Peyer's patch (tissue), 4 donors: ENCODE measurements around the gene FNDC3B. TPM values are rescaled to one million over a fixed set of nuclear protein-coding genes. Genes with fewer than 3 reads are reported as not detected.

Source experiments
- DNase-seq, 3 donors: peaks; one replicate each; pipeline ENCODE4 v3.0.0-alpha.2; 2017 to 2019
- H3K27ac ChIP-seq, 4 donors: fragments of 200-600 bp; sonication (generic); one replicate each; pipeline ENCODE4 v1.5.1; 2016 to 2019
- H3K27me3 ChIP-seq, 2 donors: fragments of 200-600 bp; sonication (generic); one replicate each; pipeline ENCODE4 v1.5.1; 2019
- H3K36me3 ChIP-seq, 3 donors: fragments of 200-600 bp; sonication (generic); one replicate each; pipeline ENCODE4 v1.5.1; 2016 to 2019
- H3K4me1 ChIP-seq, 4 donors: fragments of 200-600 bp; sonication (generic); one replicate each; pipeline ENCODE4 v1.5.1; 2016 to 2019
- H3K4me3 ChIP-seq, 4 donors: fragments of 200-600 bp; sonication (generic); 1 replicate in 3 of 4; 2 replicates in 1 of 4; pipeline ENCODE4 v1.5.1; 2016 to 2019; ENCODE audit warnings: mild to moderate bottlenecking in 1 of 4
- H3K9me3 ChIP-seq, 4 donors: fragments of 200-600 bp; sonication (generic); one replicate each; pipeline ENCODE4 v1.5.1; 2016 to 2019; ENCODE audit warnings: mild to moderate bottlenecking in 1 of 4
- CTCF ChIP-seq, 6 experiments: fragments of 450-650 bp in 4 of 6; fragments of 200-600 bp in 2 of 6; sonication (generic) in 1 of 6; IDR thresholded peaks; one replicate each; pipeline ENCODE4 v1.5.1; 2017 to 2019; ENCODE audit warnings: antibody characterized with exemption in 6 of 6, mild to moderate bottlenecking in 3 of 6, moderate library complexity in 1 of 6
- POLR2A ChIP-seq, 2 donors: fragments of 450-650 bp; IDR thresholded peaks; one replicate each; pipeline ENCODE4 v1.5.1; 2017; ENCODE audit warnings: antibody characterized with exemption in 2 of 2, mild to moderate bottlenecking in 2 of 2, moderate library complexity in 2 of 2
- total RNA-seq, 4 donors: library from RNA; depleted of rRNA; stranded (reverse); fragments of >200 nt; gene quantifications; one replicate each; pipeline ENCODE4 v1.1.0, GENCODE V29; 2016

FNDC3B gene
- total RNA-seq, 4 donors from 2014 or later: 28.7 to 74.3 (median 54.6) TPM

- Histone ChIP-seq H3K4me3 (no peak overlapping the region), H3K27ac (peak overlapping the region in 1 of 4 donors; percentile 39), H3K27me3 (no peaks in the 10 kb centered on the region), H3K9me3 (no peaks in the 10 kb centered on the region), H3K36me3 (no peaks in the 10 kb centered on the region), H3K4me1 (peaks cover 0 to 22% (median 0%) of the 10 kb centered on the region in 4 donors)
- DNase-seq: no peak
- no peak for TF ChIP-seq CTCF (IDR thresholded peaks at IDR 0.05)
- no peak for TF ChIP-seq POLR2A (IDR thresholded peaks at IDR 0.05)
Measured at GRCh38 chr3:172083995-172084409, 44.6 kb downstream of the FNDC3B start.

- no peak overlapping the region for H3K27ac ChIP-seq
- TF ChIP-seq POLR2A (IDR thresholded peaks at IDR 0.05) (no peak), CTCF (IDR thresholded peaks at IDR 0.05) (no peak)
- H3K4me1 ChIP-seq: peaks cover 0 to 22% (median 0%) of the 10 kb centered on the region in 4 donors
- no peaks in the 10 kb centered on the region for H3K9me3 ChIP-seq
- H3K36me3 ChIP-seq: no peaks in the 10 kb centered on the region
- DNase-seq: no peak
- no peaks in the 10 kb centered on the region for H3K27me3 ChIP-seq
- H3K4me3 ChIP-seq: no peak overlapping the region
Measured at GRCh38 chr3:172084871-172085556, 45.6 kb downstream of the FNDC3B start.

GRCh38 chr3:172085557-172085895, 46.1 kb downstream of the FNDC3B start:
- Histone ChIP-seq H3K4me1 (peaks cover 0 to 22% (median 0%) of the 10 kb centered on the region in 4 donors), H3K4me3 (no peak overlapping the region)
- TF ChIP-seq CTCF (IDR thresholded peaks at IDR 0.05) (no peak), POLR2A (IDR thresholded peaks at IDR 0.05) (no peak)

GRCh38 chr3:172086071-172086470, 46.7 kb downstream of the FNDC3B start:
- no peak for DNase-seq
- no peaks in the 10 kb centered on the region for H3K9me3 ChIP-seq
- H3K27ac ChIP-seq: no peak overlapping the region
- H3K36me3 ChIP-seq: no peaks in the 10 kb centered on the region
- peaks cover 0 to 22% (median 0%) of the 10 kb centered on the region in 4 donors for H3K4me1 ChIP-seq
- no peak for TF ChIP-seq POLR2A (IDR thresholded peaks at IDR 0.05)
- no peak for TF ChIP-seq CTCF (IDR thresholded peaks at IDR 0.05)
- H3K4me3 ChIP-seq: no peak overlapping the region
- H3K27me3 ChIP-seq: no peaks in the 10 kb centered on the region

More at GRCh38 chr3:172085557-172085895, 46.1 kb downstream of the FNDC3B start:
- H3K27ac ChIP-seq: no peak overlapping the region
- H3K9me3 ChIP-seq: no peaks in the 10 kb centered on the region
- no peaks in the 10 kb centered on the region for H3K27me3 ChIP-seq
- DNase-seq: no peak
- no peaks in the 10 kb centered on the region for H3K36me3 ChIP-seq

GRCh38 chr3:172087198-172087597, 47.8 kb downstream of the FNDC3B start:
- DNase-seq: no peak
- H3K27ac ChIP-seq: no peak overlapping the region

More at GRCh38 chr3:172087198-172087597, 47.8 kb downstream of the FNDC3B start:
- H3K4me1 ChIP-seq: peaks cover 0 to 22% (median 0%) of the 10 kb centered on the region in 4 donors
- TF ChIP-seq POLR2A (IDR thresholded peaks at IDR 0.05) (no peak), CTCF (IDR thresholded peaks at IDR 0.05) (no peak)
- H3K9me3 ChIP-seq: no peaks in the 10 kb centered on the region
- no peaks in the 10 kb centered on the region for H3K36me3 ChIP-seq
- no peak overlapping the region for H3K4me3 ChIP-seq
- no peaks in the 10 kb centered on the region for H3K27me3 ChIP-seq
